Measurements from ENCODE around the gene BEND4.
A peak's percentile ranks its signal among the peaks of the same experiment; 100 is the strongest.
"Not testable (repeated sequence)": the region's sequence is repeated elsewhere in the genome, so short reads cannot be mapped to it uniquely, and the experiment has no call there.

The BEND4 gene

DNA sequence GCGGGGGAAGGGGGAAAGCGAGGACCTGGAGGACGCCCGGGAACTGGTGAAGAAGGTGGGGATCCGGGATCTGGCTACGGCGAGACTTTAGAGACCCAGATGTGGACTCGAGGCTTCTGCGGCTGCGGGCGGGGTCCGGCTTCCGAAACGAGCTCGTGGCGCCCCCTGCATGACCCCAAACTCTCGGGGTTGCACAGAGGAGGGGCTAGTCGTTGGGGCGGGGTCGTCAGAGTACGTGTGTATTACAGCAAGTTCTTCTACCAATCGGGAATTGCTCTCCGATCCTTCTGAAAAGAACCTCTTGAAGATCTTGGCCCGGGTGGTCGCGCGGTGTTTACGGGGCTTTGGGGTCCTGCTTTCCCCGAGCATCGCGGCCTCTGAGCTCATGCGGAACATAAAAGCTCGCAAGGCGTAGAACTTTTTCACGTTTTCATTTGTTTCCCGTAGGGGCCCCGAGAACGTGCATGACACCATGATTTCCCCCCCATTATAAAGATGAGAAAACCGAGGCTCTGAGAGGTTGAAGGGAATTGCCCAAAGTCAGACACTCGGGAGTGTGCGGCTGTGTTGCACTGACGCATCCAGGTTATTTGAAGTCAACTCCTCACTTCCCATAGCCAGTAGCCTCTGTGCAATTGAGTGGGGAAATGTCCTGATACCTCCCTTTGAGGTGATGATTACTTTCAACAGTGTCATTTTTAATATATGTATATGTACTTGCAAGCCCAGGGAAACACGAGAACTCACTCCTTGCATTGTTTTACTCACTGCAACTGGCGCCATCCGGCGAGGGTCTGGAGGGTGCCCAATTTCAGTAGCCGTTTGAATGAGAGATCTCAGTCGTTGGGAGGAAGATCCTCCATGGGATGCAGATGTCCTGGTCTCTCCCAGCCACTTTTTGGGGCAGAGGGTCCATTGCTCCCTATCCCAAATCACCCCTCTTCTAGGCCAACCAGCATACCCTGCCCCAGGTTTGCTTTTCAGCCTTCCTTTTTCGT, at the start of gene BEND4:
Gene BEND4 (minus strand): TSS at position 149 of the 998 bp plus-strand sequence. CDS start 512 bp downstream, outside the sequence.
- DNase-seq = peak; percentile 57

GRCh38 chr4:42197341-42197740, 44.9 kb upstream of the BEND4 start:
- no peak for DNase-seq

DNA sequence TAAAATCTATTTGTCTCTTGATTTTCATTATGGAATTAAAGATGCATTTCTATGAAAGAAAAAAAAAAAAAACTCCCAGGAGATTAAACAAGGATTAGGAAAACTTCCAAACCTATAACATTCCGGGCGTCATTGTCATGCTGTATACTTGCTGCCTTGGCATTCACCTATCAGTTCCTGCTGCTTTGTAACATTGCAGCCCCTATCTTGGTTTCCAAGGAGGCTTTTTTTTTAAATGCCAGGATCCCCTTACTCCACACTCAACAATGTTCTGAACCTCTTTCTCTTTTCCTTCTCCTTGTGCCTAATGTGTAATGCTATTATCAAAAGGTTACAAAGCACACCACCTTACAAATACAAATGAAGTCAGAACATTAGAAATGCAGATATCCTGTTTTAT, 20.5 kb upstream of the BEND4 start:
- no peak for DNase-seq

DNA sequence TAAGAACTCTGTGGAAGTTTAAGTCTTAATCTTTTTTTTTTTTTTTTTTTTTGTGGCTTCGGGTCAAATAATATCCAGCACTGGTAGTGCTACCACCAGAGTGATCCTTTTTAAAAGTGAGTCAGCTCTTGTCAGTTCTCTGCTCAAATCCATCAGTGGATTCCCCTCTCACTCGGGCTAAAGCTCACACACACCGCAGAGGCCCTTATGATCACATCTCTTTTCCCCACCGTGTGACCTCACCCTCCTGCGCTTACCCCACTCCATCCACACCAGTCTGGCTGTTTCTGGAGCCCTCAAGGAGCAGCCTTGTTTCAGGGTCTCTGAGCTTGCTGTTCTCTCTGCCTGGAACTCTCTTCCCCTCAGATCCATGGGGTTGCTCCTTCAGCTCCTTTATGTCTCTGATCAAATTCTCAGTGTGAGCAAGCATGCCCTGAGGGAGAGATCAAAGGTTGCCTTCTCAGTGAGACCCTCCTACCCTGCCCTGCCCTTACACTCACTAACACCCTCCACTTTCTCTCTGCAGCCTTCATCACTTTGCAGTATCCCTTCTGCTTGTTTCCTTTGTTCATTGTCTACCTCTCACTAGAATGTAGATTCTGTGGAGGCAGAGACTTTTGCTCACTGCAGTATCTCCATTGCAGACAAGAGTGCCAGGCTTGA, 19.8 kb upstream of the BEND4 start:
- DNase-seq = no peak

DNA sequence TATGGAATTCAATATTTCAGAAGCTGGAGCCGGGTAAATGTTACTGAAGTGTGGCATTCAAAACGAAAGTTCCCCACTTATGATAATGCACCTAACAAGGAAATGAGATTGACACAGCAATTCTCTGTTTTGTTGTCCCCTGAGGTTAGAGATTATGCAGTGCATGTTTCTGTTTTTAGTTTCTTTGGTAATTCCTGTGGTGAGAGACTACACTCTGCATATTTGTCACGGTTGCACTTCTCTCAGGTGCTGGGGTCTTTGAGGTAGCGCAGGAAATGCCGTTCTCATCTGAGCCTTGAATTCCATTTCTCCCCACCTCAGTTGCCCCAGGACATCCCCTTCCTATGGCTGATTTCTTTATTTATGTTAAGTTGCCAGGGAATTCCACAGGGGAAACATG, 15.3 kb upstream of the BEND4 start:
- DNase-seq = no peak

- not testable (repeated sequence) for DNase-seq
These were observed 13.7 kb upstream of the BEND4 start for GRCh38 chr4:42166186-42166585.

DNA sequence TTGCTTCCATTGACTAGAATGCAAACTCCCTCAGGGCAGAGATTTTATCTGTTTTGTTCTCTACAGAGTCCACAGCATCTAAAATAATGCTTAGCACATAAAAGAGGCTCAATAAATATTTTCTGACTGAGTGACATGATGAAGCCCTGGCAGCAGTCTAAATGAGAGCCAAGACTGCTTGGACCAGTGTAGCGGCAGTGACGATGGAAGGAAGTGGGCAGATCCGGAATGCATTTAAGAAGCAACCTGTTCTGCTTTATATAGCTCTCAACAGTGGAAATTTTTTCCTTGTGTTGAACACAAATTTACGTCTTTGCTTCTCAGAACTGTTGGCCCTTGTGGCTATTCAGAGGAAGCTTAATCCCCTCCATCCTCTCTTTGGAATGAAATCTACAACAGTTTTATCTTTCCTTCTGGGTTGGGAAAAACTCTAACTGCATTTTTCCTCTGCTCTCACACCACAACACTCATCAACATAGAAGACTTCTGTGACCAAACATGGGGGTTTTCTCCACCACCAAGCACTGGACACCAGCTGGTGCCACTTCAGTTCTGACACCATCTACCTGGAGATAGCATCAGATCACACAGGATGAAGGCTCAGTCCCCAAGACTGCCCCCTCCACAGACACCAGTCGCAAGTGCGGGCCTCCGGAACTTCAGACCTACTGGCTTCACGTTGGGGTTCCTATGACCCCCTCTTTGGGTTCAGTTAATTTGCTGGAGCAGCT, 7.0 kb upstream of the BEND4 start:
- no peak for DNase-seq

- peak; percentile 80 for DNase-seq
These were observed 618 bp downstream of the BEND4 start for GRCh38 chr4:42151568-42152506.

GRCh38 chr4:42150653-42151567, 1.5 kb downstream of the BEND4 start:
- peak; percentile 54 for DNase-seq

- no peak for DNase-seq
These were observed 3.5 kb downstream of the BEND4 start for GRCh38 chr4:42149004-42149403.

DNA sequence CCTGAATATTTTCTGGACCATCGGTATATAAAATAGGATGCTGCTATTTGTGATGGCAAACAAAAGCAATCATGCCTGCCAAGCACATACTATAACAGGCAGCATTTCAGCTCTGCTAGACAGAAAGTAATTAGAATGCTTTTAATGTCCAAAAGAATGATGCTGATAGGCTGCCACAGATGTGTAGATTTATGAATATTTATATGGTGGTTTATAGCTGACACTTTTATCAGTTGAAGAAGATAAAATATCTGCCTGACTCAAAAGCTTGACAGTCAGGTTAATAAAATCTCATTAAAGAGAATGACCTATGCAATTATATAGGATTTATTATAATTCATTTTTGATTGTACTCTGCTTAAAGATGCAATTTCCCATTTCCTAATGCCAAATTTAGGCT, 4.0 kb downstream of the BEND4 start:
- DNase-seq = no peak

- no peak for DNase-seq
These were observed 8.4 kb downstream of the BEND4 start for GRCh38 chr4:42144028-42144427.

GRCh38 chr4:42142591-42142990, 9.9 kb downstream of the BEND4 start:
- DNase-seq = no peak

- no peak for DNase-seq
These were observed 16.1 kb downstream of the BEND4 start for GRCh38 chr4:42136371-42136770.

DNA sequence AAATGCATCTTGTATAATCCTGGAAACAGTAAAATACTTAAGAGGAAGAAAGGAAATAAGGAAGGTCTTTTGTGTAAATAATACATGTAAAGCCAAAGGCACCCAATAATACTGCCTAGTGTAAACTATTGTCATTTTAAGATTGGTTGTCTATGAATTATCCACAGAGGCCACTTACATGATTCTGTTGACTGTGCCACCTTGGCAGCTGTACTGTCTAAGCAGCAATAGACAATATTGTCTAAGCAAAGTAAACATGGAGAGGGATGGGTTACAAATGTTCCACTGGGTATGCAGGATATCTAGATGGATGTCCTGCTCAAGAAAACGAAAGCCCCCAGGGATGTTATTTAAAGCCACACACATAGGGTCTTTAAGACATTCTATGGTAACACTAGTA, 19.4 kb downstream of the BEND4 start:
- no peak for DNase-seq

DNA sequence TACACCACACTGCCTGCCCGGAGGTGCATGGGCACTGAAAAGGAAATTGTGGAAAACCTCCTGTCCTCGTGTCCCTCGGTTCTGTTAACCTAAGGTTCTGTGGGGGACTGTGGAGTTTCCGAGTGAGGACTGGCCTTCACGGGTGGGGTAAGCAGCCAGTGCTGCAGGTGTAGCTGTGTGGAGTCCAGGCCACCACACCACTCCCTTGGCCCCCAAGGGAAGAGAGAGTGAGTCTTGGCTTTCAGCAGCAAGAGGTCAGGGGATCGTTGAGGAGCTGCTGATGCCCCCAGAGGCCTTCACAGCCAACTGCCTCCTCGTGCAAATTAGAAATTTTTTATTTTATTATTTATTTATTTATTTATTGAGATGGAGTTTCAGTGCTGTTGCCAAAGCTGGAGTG, 20.4 kb downstream of the BEND4 start:
- no peak for DNase-seq

- DNase-seq = no peak
These were observed 29.3 kb downstream of the BEND4 start for GRCh38 chr4:42123071-42123644.

DNA sequence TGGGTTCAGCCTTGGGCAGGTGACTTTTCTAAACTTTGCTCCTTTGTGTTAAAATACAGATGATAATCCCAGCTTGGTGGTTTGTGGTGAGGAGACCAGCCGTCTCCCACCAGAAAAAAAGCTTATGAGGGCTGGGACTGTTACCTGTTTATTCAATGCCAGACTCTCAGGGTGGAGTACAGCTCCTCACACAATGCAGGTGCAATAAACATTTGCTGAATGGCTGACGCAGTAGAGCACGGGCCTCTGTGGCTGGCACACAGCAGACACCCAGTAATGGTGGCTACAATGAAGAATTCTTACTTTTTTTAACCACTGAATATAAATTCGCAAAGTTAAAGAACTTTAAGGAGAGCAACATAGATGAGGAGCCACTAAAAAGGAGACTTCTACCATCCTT, 30.2 kb downstream of the BEND4 start:
- no peak for DNase-seq

GRCh38 chr4:42119886-42120285, 32.6 kb downstream of the BEND4 start:
- DNase-seq = no peak

GRCh38 chr4:42112846-42113245, 39.6 kb downstream of the BEND4 start:
- DNase-seq = no peak

DNA sequence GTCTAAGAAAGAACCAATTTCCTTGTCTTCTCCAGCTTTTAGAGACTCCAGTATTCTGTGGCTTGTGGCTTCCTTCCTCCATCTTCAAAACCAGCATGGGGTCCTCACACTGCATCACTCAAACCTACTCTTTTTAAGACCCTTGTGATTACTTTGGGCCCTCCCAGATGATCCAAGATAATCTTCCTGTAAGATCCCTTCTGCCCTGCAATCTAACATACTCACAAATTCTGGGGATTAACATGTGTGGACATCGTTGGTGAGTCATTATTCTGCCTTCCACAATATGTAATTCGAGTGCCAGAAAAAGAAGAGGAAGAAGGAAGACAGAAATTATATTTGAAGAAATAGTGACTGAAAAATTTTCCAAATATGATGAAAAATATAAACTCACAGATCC, 47.9 kb downstream of the BEND4 start:
- no peak for DNase-seq

Measured in activated CD8-positive, alpha-beta memory T cell treated with anti-CD3 and anti-CD28 coated beads for 24 hours (primary cell).